ENCODE results near the gene INPP5A.

Gene INPP5A

DNA sequence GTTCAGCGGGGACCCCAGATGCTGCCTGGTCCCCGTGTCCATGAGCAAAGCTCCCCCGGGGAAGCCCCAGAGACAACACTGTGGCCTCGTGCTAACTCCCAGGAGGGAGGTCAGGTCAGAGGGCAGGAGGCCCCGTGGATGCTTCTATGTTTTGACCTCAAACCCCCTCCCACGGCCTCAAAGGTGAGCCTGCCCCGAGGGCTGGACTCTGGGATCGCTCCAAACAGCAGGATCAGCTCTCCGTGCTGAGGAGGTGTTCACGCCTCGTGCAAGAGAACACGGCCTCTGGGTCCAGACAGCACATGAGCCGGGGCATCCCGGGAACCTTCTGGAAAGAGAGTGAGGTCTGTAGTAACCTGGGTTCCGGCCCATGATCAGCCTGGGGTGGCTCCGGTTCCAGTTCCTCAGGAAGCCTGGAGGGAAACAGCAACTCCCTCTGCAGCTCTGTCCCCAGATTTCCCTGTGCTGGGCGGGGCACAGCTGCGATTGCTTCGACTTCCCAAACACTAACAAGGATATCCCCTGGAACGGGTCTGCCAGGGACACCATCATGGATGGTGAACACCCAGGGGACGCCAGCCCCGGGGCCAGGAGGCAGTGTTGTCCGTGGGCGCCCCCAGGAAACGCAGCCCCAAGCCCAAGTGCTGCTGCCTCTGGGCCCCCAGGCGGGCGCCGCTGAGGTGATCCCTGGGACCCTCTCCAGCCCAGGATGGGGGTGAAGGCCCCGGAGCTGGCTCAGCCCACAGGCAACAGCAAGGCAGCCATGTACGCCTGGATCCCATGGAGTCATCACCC lies 18.0 kb upstream of the INPP5A start:
- H3K4me3 ChIP-seq (ENCODE audit: insufficient read depth, low read depth, low read length, poor library complexity, severe bottlenecking), result no peak overlapping the region
- H3K27ac ChIP-seq (ENCODE audit: insufficient read depth, low read length, poor library complexity, severe bottlenecking), result no peak overlapping the region
- H3K4me1 ChIP-seq (ENCODE audit: control insufficient read depth, insufficient read depth, low read length, poor library complexity, severe bottlenecking), result no peaks in the 10 kb centered on the region
- no peaks in the 10 kb centered on the region for H3K27me3 ChIP-seq (replicated peaks; ENCODE audit: control insufficient read depth, insufficient read depth, low read length, poor library complexity, severe bottlenecking)
- DNase-seq, result no peak
- H3K36me3 ChIP-seq (ENCODE audit: control insufficient read depth, insufficient read depth, low read length), result no peaks in the 10 kb centered on the region
- H3K9me3 ChIP-seq (ENCODE audit: control insufficient read depth, low read length), result no peaks in the 10 kb centered on the region

DNA sequence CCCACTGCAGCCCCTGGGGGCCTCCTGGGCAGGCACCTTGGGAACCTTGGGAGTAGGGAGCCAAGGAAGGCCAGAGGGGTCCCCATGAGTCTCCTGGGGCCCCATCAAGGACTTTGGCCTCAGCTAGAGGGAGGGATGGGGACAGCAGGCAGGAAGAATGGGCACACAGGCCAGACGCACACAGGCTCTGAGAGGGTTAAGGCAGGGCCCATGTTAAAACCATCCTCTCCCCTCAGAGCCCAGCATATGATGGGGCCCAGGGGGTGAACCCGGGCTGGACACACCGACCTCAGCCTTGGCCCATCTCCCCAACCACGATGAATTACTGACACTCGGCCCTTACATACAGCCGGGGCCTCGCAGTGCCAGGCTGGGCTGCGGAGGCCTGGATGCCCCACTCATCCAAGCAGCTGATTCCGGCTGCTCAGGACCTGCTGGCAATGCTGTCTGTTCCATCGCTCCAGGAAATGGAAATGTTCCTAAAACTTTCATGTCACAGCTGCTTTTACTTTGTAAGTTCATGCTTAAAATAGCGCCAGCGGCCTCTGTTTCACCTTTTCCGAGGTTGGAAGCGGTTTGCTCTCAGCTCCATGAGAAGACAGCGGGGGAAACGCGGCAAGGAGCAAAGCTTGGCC lies 17.3 kb upstream of the INPP5A start:
- DNase-seq, result no peak
- H3K27me3 ChIP-seq (replicated peaks; ENCODE audit: control insufficient read depth, insufficient read depth, low read length, poor library complexity, severe bottlenecking), result no peaks in the 10 kb centered on the region
- H3K27ac ChIP-seq (ENCODE audit: insufficient read depth, low read length, poor library complexity, severe bottlenecking), result no peak overlapping the region

DNA sequence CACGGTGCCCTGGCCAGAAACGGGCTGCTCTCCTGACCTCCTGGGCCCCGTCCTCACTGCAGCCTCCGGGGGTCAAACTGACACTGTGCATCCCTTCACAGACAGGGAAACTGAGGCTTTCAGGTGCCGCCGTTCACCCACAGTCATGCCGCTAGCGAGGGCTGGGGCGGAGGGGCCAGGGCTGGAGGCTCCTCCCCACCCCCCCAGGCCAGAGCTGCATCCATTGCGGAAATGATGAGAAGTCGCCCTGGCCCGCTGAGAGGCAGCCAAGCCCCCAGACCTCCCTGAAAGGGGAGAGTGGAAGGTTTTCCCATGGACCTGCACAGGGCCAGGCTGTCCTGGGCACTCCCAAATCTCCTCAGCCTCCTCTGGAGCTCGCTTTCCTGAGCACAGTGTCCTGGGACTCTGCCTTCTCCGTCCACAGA lies 16.5 kb upstream of the INPP5A start:
- H3K36me3 ChIP-seq (ENCODE audit: control insufficient read depth, insufficient read depth, low read length), result no peaks in the 10 kb centered on the region
- no peak overlapping the region for H3K4me3 ChIP-seq (ENCODE audit: insufficient read depth, low read depth, low read length, poor library complexity, severe bottlenecking)
- no peak for DNase-seq
- no peak overlapping the region for H3K27ac ChIP-seq (ENCODE audit: insufficient read depth, low read length, poor library complexity, severe bottlenecking)
- H3K27me3 ChIP-seq (replicated peaks; ENCODE audit: control insufficient read depth, insufficient read depth, low read length, poor library complexity, severe bottlenecking), result no peaks in the 10 kb centered on the region
- no peaks in the 10 kb centered on the region for H3K9me3 ChIP-seq (ENCODE audit: control insufficient read depth, low read length)
- no peaks in the 10 kb centered on the region for H3K4me1 ChIP-seq (ENCODE audit: control insufficient read depth, insufficient read depth, low read length, poor library complexity, severe bottlenecking)

More for the DNA sequence above, 17.3 kb upstream of the INPP5A start:
- Histone ChIP-seq H3K36me3 (ENCODE audit: control insufficient read depth, insufficient read depth, low read length) (no peaks in the 10 kb centered on the region), H3K4me3 (ENCODE audit: insufficient read depth, low read depth, low read length, poor library complexity, severe bottlenecking) (no peak overlapping the region), H3K4me1 (ENCODE audit: control insufficient read depth, insufficient read depth, low read length, poor library complexity, severe bottlenecking) (no peaks in the 10 kb centered on the region), H3K9me3 (ENCODE audit: control insufficient read depth, low read length) (no peaks in the 10 kb centered on the region)

DNA sequence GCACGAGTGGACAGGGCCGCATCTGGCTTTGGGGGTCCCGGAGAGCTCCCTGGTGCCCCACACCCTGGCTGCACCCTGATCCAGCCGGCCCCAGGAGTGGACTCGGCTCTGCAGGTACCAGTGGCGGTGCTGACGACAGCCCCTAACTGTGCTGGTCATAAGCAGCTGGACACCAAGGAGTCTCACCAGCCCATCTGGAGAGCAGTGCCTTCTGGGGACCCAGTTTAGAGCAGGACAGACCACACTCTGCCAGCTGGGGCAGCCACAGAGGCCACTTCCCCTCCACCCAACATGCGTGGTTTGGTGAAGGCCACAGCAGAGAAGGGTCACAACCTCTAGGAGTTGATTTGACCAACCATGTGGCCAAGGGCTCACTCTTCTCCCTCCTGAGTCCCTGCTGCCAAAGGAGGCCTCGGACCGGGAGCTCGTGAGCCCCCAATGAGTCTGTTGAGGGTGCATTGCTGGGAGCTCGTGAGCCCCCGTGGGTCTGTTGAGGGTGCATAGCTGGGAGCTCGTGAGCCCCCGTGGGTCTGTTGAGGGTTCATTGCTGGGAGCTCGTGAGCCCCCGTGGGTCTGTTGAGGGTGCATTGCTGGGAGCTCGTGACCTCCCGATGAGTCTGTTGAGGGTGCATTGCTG lies 16.0 kb upstream of the INPP5A start:
- Histone ChIP-seq H3K36me3 (ENCODE audit: control insufficient read depth, insufficient read depth, low read length) (no peaks in the 10 kb centered on the region), H3K9me3 (ENCODE audit: control insufficient read depth, low read length) (no peaks in the 10 kb centered on the region), H3K4me3 (ENCODE audit: insufficient read depth, low read depth, low read length, poor library complexity, severe bottlenecking) (no peak overlapping the region), H3K27ac (ENCODE audit: insufficient read depth, low read length, poor library complexity, severe bottlenecking) (no peak overlapping the region), H3K27me3 (replicated peaks; ENCODE audit: control insufficient read depth, insufficient read depth, low read length, poor library complexity, severe bottlenecking) (no peaks in the 10 kb centered on the region), H3K4me1 (ENCODE audit: control insufficient read depth, insufficient read depth, low read length, poor library complexity, severe bottlenecking) (no peaks in the 10 kb centered on the region)
- DNase-seq, result no peak

- Histone ChIP-seq H3K4me3 (ENCODE audit: insufficient read depth, low read depth, low read length, poor library complexity, severe bottlenecking) (no peak overlapping the region), H3K36me3 (ENCODE audit: control insufficient read depth, insufficient read depth, low read length) (no peaks in the 10 kb centered on the region), H3K27ac (ENCODE audit: insufficient read depth, low read length, poor library complexity, severe bottlenecking) (no peak overlapping the region), H3K27me3 (replicated peaks; ENCODE audit: control insufficient read depth, insufficient read depth, low read length, poor library complexity, severe bottlenecking) (no peaks in the 10 kb centered on the region), H3K9me3 (ENCODE audit: control insufficient read depth, low read length) (no peaks in the 10 kb centered on the region), H3K4me1 (ENCODE audit: control insufficient read depth, insufficient read depth, low read length, poor library complexity, severe bottlenecking) (no peaks in the 10 kb centered on the region)
- DNase-seq, result no peak
Measured at GRCh38 chr10:132522521-132523411, 14.8 kb upstream of the INPP5A start.

DNA sequence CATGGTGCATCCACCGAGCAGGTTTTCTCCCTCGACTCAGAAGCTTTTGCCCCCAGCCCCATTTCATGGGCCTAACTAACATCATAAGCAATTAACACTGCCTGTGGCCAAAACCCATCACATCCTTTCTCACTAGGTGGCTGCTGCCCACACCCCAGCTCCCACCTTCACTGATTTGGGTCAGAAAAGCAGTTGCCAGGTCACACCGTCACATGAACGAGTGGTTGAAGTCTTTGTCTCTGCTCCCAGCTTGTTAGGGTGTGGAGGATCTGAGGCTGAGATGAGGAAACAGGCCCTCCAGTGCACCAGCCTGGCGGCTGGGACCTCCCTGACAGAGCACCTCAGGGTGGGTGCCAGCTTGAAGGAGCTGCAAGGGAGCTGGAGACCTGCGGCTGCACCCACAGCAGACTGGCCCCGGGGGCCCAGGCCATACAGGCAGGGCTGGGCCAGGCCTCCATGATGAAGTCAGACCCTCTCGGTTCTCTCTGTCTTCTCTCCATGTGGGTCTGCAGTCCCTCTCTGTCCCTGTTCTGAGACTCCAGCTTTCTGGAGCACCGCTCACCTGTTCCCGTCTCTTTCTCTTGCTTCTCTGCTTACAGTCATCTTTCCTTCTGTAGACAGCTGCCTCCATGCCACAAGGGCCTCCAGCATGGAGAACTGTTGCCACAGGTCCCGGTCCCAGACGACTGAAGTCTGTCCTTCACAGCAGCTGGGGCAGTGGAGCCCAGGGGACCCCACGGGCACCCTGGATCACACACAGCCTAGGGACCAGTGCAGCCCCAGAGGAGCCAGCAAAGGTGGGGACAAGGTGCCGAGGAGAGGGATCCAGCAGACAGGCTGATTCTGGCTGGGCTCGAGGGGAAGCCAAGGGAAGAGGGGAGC lies 13.8 kb upstream of the INPP5A start:
- Histone ChIP-seq H3K27me3 (replicated peaks; ENCODE audit: control insufficient read depth, insufficient read depth, low read length, poor library complexity, severe bottlenecking) (no peaks in the 10 kb centered on the region), H3K27ac (ENCODE audit: insufficient read depth, low read length, poor library complexity, severe bottlenecking) (no peak overlapping the region), H3K36me3 (ENCODE audit: control insufficient read depth, insufficient read depth, low read length) (no peaks in the 10 kb centered on the region), H3K4me1 (ENCODE audit: control insufficient read depth, insufficient read depth, low read length, poor library complexity, severe bottlenecking) (no peaks in the 10 kb centered on the region), H3K9me3 (ENCODE audit: control insufficient read depth, low read length) (no peaks in the 10 kb centered on the region), H3K4me3 (ENCODE audit: insufficient read depth, low read depth, low read length, poor library complexity, severe bottlenecking) (no peak overlapping the region)
- DNase-seq, result no peak

GRCh38 chr10:132524443-132525285 lies 12.9 kb upstream of the INPP5A start:
- Histone ChIP-seq H3K36me3 (ENCODE audit: control insufficient read depth, insufficient read depth, low read length) (no peaks in the 10 kb centered on the region), H3K27me3 (replicated peaks; ENCODE audit: control insufficient read depth, insufficient read depth, low read length, poor library complexity, severe bottlenecking) (no peaks in the 10 kb centered on the region), H3K4me1 (ENCODE audit: control insufficient read depth, insufficient read depth, low read length, poor library complexity, severe bottlenecking) (no peaks in the 10 kb centered on the region), H3K9me3 (ENCODE audit: control insufficient read depth, low read length) (no peaks in the 10 kb centered on the region), H3K4me3 (ENCODE audit: insufficient read depth, low read depth, low read length, poor library complexity, severe bottlenecking) (no peak overlapping the region), H3K27ac (ENCODE audit: insufficient read depth, low read length, poor library complexity, severe bottlenecking) (no peak overlapping the region)
- DNase-seq, result no peak

DNA sequence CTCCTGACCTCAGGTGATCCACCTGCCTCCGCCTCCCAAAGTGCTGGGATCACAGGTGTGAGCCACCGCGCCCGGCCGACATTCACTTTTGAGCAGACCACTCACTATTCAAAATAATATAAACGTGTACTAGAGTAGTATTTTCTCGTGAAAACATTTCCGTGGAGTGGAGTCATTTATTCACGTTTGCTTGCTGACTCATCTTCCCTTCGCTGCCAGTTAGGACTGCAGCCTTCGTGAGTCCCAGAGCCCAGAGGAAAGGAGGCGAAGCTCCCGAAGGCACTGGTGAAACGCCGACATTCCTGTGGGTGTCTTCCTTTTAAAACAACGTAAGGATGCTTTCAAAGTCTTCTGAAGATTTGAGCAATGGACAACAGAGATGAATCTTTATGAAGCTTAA lies 10.9 kb upstream of the INPP5A start:
- Histone ChIP-seq H3K4me3 (ENCODE audit: insufficient read depth, low read depth, low read length, poor library complexity, severe bottlenecking) (no peak overlapping the region), H3K27me3 (replicated peaks; ENCODE audit: control insufficient read depth, insufficient read depth, low read length, poor library complexity, severe bottlenecking) (no peaks in the 10 kb centered on the region), H3K9me3 (ENCODE audit: control insufficient read depth, low read length) (no peaks in the 10 kb centered on the region), H3K36me3 (ENCODE audit: control insufficient read depth, insufficient read depth, low read length) (no peaks in the 10 kb centered on the region), H3K4me1 (ENCODE audit: control insufficient read depth, insufficient read depth, low read length, poor library complexity, severe bottlenecking) (no peaks in the 10 kb centered on the region), H3K27ac (ENCODE audit: insufficient read depth, low read length, poor library complexity, severe bottlenecking) (no peak overlapping the region)
- DNase-seq, result no peak
